ENCODE measurements around the gene MAP3K8. TPM values are rescaled to one million over a fixed set of nuclear protein-coding genes. Genes with fewer than 3 reads are reported as not detected.

The MAP3K8 gene
- total and polyA plus RNA-seq, 10 of the 15 experiments (the other 5 are each of a cell fraction or from before 2014, with no cell fraction given): 25.5 to 115 (median 40.2) TPM

DNA sequence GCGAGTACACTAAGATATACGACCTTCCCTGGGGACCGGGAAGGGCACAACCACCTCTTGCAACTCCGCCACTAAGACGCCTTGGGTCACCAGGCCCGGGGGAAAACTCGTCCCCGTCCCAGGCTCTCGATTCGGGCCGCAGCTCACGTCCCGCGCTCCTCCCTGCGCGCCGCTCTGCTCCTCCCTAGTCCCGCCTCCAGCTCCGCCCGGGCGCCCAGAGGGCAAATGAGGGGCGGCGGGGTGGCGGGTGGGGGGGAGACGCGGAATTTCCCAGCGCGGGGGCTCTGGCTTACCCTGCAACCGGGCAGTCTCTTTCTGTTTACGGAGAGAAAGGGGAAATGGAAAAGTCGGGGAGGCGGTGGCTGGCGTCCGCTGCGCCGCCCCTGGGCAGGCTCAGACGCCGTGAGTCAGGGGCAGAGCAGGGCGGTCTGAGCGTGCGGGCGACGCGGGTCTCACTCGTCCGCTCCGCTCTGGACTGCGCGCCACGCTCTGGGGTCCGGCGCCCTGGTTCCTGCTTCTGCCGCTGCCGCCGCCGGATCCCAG, at the start of gene MAP3K8 (continued):
- TF ChIP-seq CUX1 (IDR thresholded peaks at IDR 0.05; ENCODE audit: insufficient replicate concordance, low read depth, low read length) (no peak), ESRRA (IDR thresholded peaks at IDR 0.05; ENCODE audit: low read length) (no peak), SMARCA5 (IDR thresholded peaks at IDR 0.05) (peak; percentile 76), TARDBP (IDR thresholded peaks at IDR 0.05; ENCODE audit: borderline replicate concordance) (peak; percentile 50; the same call in 1 of the 2 replicates), RUNX3 (IDR thresholded peaks at IDR 0.05; ENCODE audit: low read length) (peak; percentile 35), KAT2A (conservative IDR thresholded peaks at IDR 0.05; ENCODE audit: control insufficient read depth, low read depth, low read length) (no peak), YBX1 (IDR thresholded peaks at IDR 0.05) (no peak), ZNF622 (IDR thresholded peaks at IDR 0.05) (no peak), RAD51 (IDR thresholded peaks at IDR 0.05) (no peak), IRF5 (IDR thresholded peaks at IDR 0.05; ENCODE audit: borderline replicate concordance) (no peak), PAX5 (IDR thresholded peaks at IDR 0.05; ENCODE audit: borderline replicate concordance, low read depth, low read length) (0 out of 2 replicates have a peak, but pooled peaks have one; percentile 45), E2F8 (IDR thresholded peaks at IDR 0.05; ENCODE audit: low read depth, partially characterized antibody) (no peak), ASH2L (IDR thresholded peaks at IDR 0.05; ENCODE audit: borderline replicate concordance, low read depth) (no peak), ETV6 (conservative IDR thresholded peaks at IDR 0.05 in 1 of 2, IDR thresholded peaks at IDR 0.05 in 1 of 2; ENCODE audit: borderline replicate concordance in 1 of 2, low read depth in 1 of 2) (no peak), NFYA (IDR thresholded peaks at IDR 0.05; ENCODE audit: borderline replicate concordance, low read depth, low read length) (no peak)
- TF ChIP-seq, protein P1, sequence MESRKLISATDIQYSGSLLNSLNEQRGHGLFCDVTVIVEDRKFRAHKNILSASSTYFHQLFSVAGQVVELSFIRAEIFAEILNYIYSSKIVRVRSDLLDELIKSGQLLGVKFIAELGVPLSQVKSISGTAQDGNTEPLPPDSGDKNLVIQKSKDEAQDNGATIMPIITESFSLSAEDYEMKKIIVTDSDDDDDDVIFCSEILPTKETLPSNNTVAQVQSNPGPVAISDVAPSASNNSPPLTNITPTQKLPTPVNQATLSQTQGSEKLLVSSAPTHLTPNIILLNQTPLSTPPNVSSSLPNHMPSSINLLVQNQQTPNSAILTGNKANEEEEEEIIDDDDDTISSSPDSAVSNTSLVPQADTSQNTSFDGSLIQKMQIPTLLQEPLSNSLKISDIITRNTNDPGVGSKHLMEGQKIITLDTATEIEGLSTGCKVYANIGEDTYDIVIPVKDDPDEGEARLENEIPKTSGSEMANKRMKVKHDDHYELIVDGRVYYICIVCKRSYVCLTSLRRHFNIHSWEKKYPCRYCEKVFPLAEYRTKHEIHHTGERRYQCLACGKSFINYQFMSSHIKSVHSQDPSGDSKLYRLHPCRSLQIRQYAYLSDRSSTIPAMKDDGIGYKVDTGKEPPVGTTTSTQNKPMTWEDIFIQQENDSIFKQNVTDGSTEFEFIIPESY (IDR thresholded peaks at IDR 0.05): no peak
- TF ChIP-seq, protein P2, sequence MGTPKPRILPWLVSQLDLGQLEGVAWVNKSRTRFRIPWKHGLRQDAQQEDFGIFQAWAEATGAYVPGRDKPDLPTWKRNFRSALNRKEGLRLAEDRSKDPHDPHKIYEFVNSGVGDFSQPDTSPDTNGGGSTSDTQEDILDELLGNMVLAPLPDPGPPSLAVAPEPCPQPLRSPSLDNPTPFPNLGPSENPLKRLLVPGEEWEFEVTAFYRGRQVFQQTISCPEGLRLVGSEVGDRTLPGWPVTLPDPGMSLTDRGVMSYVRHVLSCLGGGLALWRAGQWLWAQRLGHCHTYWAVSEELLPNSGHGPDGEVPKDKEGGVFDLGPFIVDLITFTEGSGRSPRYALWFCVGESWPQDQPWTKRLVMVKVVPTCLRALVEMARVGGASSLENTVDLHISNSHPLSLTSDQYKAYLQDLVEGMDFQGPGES (IDR thresholded peaks at IDR 0.05): no peak
